AG20443 (cell line): ENCODE measurements around the gene SAT1.
A peak's percentile ranks its signal among the peaks of the same experiment; 100 is the strongest.

Experiments used
- DNase-seq: peaks from one replicate; pipeline ENCODE4 v3.0.0; 2012; ENCODE audit warnings: low spot score, mixed read lengths

Gene SAT1

DNA sequence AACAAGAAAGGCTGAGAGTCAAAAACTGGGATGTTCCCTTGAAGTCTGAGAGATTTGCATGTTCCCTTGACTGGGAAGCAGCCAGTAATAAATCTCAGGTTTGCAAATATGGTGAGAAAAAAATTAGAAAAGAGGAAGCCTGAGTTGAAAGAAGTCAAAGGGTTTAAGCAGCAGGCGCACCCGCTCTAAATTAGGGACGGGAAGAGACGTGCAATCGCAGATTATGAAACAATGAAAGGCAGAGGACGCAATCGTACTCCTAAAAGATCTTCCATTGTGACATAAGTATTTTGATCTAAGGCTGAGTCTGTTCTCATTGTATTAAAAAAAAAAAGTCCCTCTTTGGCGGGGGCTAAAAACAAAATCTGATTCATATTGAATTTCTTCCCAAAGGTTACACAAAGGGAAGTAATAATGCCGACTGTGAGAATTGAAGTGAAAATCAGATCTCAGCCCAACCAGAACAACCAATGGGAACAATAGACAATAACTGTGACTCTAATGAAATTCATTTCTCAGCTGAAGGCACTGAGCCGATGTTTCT, 28.2 kb downstream of the SAT1 start:
- DNase-seq, result peak; percentile 22

DNA sequence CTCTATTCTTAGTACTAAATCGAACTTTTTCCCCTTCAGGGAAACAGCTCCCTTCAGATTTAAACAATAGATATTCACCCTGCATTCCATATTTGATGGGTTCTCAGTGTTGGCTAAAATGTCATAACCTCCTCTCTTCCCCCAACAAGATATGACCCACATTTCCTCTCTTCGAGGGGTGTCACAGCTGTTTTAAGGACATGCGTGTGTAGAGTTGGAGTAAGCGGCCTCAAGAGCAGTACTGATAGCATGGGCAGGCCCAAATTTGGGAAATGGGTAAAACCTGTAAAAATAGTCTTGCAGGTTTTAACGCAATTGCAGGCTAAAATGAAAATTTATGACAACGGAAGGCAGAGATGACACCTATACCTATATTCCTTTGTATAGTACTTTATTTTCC, 28.7 kb downstream of the SAT1 start:
- DNase-seq, result no peak

DNA sequence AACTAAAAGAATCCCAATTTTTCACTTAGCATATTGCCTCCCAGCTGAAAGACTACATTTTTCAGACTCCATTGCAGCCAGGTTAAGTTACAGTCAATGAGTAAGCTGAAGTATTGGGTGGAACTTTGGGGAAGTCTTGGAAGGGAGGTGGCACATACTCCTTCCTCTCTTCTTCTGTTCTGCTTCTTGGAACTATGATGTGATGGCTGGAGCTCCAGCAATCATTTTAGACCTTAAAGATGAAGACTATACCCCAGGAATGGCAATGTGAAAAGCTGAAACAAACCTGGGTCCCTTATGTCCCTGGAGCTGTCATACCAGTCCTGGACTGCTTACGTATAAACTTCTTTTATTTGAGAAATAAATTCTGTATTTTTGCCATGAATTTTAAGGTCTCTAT, 30.8 kb downstream of the SAT1 start:
- no peak for DNase-seq

DNA sequence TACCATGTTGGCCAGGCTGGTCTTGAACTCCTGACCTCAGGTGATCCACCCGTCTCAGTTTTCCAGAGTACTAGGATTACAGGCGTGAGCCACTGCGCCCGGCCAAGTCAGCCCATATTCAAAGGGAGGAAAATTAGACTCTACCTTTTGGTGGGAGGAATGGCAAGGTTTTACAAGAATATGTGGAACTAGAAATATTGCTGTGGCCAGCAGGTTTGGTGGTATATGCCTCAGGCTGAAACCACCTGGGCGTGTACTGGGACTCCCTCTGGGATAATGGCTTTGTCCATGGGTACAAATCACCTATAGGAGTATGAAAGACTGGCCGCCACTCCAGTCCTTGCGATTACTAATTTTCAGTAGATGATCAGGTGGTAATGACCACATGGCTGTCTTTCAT, 32.4 kb downstream of the SAT1 start:
- no peak for DNase-seq

DNA sequence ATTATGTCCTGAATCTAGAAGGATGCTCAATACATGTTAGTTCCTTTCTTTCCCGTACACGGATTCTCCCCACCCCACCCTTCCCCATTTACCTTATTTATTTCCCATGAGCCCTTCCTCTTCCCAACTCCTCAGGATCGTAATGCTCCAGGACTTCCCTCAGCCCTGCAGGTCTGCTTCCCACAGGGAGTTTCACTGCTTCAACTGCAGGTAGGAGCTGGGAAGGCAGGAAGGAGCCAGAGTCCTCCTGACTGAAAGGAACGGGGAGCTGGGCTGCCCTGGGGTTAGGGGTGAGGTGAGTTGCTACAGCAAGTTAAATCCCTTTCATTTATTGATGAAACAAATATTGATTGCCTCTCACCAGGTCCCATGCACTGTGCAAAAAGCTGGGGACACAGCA, 33.2 kb downstream of the SAT1 start:
- no peak for DNase-seq

DNA sequence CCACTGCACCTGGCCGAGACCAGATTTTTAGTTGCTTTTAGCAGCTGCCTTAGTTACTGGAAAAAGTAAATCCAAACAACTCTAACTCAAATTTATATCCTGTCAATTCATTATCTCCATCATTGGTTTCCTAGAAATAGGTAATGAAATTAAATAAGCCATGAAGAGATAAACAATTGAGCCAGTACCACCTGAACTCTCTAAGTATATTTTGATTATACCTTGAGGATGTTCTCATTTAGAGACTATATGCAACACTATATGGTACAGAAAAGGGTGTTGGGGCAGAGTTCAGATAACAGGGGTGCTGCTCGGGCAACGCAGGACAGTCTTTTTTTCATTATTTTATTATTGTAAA, 35.0 kb downstream of the SAT1 start:
- DNase-seq, result no peak

DNA sequence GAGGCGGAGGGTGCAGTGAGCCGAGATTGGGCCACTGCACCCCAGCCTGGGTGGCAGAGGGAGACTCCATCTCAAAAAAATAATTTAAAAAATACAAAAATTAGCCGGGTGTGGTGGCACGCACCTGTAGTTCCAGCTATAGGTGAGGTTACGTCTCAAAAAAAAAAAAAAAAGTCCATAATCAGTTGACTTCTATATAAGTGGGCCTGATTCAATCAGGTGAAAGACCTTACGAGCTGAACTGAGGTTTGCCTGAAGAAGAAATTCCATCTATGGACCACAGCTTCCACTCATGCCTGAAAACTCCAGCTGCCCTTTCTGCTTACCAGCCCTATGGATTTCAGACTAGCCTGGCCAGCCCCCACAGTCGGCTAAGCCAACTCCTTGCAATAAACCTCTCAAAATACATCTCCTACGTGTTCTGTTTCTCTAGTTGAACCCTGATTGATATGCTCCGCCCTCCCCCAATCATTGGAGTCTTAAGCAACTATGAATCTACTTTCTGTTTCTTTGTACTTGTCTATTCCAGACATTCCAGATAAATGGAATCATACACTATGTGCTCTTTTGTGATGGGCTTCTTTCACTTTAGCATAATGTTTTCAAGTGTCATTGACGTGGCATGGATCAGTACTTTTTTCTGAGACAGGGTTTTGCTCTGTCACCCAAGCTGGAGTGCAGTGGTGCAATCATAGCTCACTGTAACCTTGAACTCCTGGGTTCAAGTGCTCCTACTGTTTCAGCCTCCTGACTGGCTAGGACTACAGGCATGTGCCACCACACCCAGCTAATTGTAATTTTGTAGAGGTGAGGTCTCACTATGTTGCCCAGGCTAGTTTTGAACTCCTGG, 36.6 kb downstream of the SAT1 start:
- no peak for DNase-seq

DNA sequence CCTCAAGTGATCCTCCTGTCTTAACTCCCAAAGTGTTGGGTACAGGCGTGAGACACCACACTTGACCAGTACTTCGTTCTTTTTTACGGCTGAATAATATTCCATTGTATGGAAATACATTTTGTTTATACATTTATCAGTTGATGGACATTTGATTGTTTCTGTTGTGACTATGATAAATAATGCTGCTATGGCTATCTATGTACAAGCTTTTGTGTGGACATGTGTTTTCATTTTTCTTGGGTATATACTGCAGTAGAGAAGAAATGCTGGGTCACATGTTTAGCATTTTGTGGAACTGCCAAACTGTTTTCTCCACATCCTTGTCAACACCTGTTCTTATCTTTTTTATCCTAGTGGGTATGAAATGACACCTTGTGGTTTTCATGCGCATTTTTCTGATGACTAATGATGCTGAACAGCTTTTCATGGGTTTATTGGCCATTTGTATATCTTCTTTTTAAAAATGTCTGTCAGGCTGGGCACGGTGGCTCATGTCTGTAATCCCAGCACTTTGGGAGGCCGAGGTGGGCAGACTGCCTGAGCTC, 37.3 kb downstream of the SAT1 start:
- DNase-seq, result no peak

DNA sequence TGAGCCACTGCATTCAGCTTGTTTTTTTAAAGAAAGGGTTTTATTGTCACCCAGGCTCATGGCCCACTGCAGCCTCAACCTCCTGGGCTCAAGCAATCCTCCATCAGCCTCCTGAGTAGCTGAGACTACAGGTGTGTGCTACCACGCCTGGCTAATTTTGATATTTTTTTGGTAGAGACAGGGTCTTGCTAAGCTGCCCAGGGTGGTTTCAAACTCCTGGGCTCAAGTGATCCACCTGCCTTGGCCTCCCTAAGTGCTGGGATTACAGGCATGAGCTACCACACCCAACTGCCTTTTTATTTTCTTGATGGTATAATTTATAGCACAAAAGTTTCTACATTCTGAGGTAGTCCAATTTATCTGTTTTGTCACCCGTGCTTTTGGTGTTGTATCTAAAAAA, 38.9 kb downstream of the SAT1 start:
- DNase-seq, result no peak

DNA sequence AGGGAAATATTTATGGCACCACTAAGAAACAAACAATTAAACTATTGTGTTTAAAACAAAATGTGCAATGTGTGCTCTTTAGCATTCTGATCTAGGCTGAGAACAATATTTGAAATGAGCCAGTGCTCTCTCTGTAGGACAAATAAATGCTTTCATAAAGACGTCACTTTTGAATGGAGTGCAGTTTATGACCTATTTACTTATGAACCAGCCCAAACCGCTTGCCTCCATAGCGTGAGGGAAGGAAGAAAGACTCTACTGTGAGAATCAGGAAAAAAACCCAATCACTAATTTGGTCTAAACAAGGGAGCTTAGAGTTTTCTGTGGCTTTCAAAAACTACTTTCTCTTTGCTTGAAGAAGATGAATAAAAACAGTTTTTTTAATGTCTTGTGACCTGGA, 39.4 kb downstream of the SAT1 start:
- peak; percentile 12 for DNase-seq

DNA sequence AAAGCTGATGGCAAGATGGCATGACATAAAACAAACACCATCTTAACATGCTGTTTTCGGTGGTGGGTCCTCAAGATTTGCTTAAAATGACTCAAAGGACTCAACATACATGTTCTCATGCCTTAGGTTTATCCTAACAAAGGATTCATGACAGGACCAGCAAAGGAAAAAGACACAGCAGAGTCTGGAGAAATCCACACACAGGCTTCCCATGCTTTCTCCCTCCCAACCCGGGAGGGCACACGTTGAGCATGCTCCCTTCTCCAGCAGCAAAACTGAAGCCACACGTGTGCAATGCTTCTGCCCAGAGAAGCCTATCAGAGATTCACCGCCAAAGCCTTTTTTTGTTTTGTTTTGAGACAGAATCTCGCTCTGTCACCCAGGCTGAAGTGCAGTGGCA, 39.9 kb downstream of the SAT1 start:
- no peak for DNase-seq

DNA sequence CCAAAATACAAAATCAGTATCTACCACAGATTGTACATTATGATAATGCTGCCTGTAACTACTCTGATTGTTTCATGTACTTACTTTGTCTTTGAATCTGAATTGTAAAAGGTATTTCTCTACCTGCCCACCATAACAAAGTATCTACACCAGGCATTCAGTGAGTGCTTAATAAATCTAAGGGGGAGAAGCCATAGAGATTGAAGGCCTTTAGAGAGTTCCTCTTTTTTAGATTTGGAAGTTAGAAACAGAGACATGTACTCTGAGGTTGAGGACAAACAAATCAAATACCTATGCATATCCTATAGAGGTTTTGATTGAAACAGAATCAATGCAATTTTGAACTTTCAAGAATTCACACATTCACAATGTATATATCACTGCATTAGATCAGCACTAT, 42.7 kb downstream of the SAT1 start:
- DNase-seq, result no peak

DNA sequence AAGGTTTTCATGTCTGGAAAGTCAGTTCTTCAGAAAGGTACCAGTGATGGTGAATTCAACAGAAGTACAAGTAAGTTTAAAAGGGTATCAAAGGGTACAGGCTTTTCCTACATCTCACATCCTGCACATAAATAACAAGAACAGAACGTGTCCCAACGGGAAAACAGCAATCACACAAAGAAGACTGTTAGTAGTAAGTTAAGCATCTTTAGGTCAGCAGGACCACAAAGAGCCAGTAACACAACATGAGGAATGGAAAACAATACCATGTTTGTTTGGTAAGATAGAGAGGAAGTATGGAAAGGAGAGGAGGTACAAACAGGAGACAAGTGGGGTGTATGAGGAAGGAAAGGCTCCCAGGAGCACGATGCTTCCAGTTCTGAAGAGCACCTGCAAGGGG, 43.2 kb downstream of the SAT1 start:
- DNase-seq, result no peak

DNA sequence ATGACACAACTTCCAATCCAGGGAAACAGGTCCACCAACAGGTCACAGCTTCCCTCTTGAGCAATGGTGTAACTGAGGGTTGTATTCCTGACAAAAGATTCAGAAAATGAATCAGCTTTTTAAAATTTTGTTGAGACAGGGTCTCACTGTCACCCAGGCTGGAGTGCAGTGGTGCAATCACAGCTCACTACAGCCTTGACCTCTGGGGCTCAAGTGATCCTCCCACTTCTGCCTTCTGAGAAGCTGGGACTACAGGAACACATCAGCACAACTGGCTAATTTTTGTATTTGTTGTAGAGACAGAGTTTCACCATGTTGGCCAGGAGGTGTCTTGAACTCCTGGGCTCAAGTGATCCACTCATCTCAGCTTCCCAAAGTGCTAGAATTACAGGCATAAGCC, 43.7 kb downstream of the SAT1 start:
- no peak for DNase-seq

DNA sequence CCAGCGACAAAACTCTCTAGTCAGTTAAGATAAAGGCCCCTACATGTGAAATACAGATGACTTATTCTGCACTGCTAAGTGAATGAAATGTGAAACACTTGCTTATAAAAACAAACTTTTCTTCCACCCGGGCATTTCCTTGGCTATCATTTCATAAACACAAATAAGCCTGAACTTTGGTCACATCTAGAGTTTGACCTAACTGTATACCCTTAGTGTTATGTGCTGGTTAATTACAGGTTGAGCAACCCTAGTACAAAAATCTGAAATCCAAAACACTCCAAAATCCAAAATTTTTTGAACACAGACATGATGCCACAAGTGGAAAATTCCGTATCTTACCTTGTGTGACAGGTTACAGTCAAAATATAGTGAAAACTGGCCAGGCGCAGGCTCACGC, 45.9 kb downstream of the SAT1 start:
- no peak for DNase-seq

DNA sequence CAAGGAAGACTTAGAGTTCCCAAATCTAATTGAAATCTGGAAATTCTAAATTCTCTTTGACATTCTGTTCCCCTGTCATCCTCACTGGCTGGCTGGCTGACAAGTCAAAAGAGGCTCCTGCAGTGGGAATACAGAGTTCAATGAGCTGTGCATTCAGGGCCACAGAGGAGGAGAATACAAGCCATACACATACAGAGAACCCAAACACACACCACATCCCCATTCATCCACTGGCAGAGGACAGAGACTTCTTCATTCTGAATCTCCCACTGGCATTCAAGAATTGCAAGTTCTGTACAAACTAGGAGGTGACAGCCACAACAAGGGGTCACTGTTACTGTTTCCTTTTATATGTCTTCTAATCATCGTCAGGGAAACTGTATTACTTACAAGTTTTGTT, 49.7 kb downstream of the SAT1 start:
- DNase-seq, result no peak
